Astrocyte (in vitro differentiated cells and primary cell): ENCODE results near the gene FBXW2. TPM values are rescaled to one million over a fixed set of nuclear protein-coding genes. Genes with fewer than 3 reads are reported as not detected.

Source experiments
- DNase-seq: peaks from one replicate; pipeline ENCODE4 v3.0.0-alpha.2; 2010; ENCODE audit warnings: low read depth
- FAIRE-seq: peaks from 2 replicates; lab custom pipeline; 2011; peaks lifted over from hg19 to GRCh38; lab: Jason Lieb, UNC
- H2AFZ ChIP-seq: 2 replicates; pipeline ENCODE4 v1.6.0; 2012; ENCODE audit warnings: low read depth, low read length, inconsistent platforms
- H3K27ac ChIP-seq: 2 replicates; pipeline ENCODE4 v1.5.1; 2011; ENCODE audit warnings: low read depth, low read length, inconsistent platforms
- H3K27me3 ChIP-seq: 2 replicates; pipeline ENCODE4 v1.6.0; 2011; ENCODE audit warnings: low read length, inconsistent platforms; ENCODE audit not compliant: insufficient read depth
- H3K36me3 ChIP-seq: 2 replicates; pipeline ENCODE4 v1.5.1; 2011; ENCODE audit warnings: low read length, inconsistent platforms; ENCODE audit not compliant: insufficient read depth
- H3K4me1 ChIP-seq: 2 replicates; pipeline ENCODE4 v1.5.1; 2011; ENCODE audit warnings: low read length, inconsistent platforms; ENCODE audit not compliant: insufficient read depth
- H3K4me2 ChIP-seq: 2 replicates; pipeline ENCODE4 v1.6.0; 2012; ENCODE audit warnings: low read length, inconsistent platforms
- H3K4me3 ChIP-seq: 2 replicates; pipeline ENCODE4 v1.5.1; 2011; ENCODE audit warnings: low read depth, mild to moderate bottlenecking, low read length, inconsistent platforms; ENCODE audit not compliant: insufficient read depth
- H3K79me2 ChIP-seq: 2 replicates; pipeline ENCODE4 v1.6.0; 2012; ENCODE audit warnings: mild to moderate bottlenecking, low read length, inconsistent platforms; ENCODE audit not compliant: insufficient read depth
- H3K9ac ChIP-seq: 2 replicates; pipeline ENCODE4 v1.6.0; 2012; ENCODE audit warnings: mild to moderate bottlenecking, low read length, inconsistent platforms
- H3K9me3 ChIP-seq: 2 replicates; pipeline ENCODE4 v1.5.1; 2012; ENCODE audit warnings: low read depth, mild to moderate bottlenecking, low read length, inconsistent platforms; ENCODE audit not compliant: insufficient read depth
- H4K20me1 ChIP-seq: 2 replicates; pipeline ENCODE4 v1.6.0; 2012; ENCODE audit warnings: low read length, inconsistent platforms; ENCODE audit not compliant: insufficient read depth
- H3K27ac Mint-ChIP-seq: one replicate; pipeline ENCODE4 v1.8.0; 2021; ENCODE audit warnings: mild to moderate bottlenecking, mixed read lengths; ENCODE audit not compliant: unreplicated experiment
- H3K27me3 Mint-ChIP-seq: one replicate; pipeline ENCODE4 v1.8.0; 2021; ENCODE audit warnings: low read depth, mixed read lengths; ENCODE audit not compliant: unreplicated experiment
- H3K36me3 Mint-ChIP-seq: one replicate; pipeline ENCODE4 v1.8.0; 2021; ENCODE audit warnings: low read depth, mixed read lengths; ENCODE audit not compliant: unreplicated experiment
- H3K4me1 Mint-ChIP-seq: one replicate; pipeline ENCODE4 v1.8.0; 2021; ENCODE audit warnings: low read depth, mixed read lengths; ENCODE audit not compliant: unreplicated experiment
- H3K4me3 Mint-ChIP-seq: one replicate; pipeline ENCODE4 v1.8.0; 2021; ENCODE audit warnings: mild to moderate bottlenecking, moderate library complexity, mixed read lengths; ENCODE audit not compliant: unreplicated experiment
- H3K9me3 Mint-ChIP-seq: one replicate; pipeline ENCODE4 v1.8.0; 2021; ENCODE audit warnings: mild to moderate bottlenecking, mixed read lengths; ENCODE audit not compliant: unreplicated experiment
- CTCF ChIP-seq: IDR thresholded peaks from 2 replicates; pipeline ENCODE4 v1.5.1; 2011; ENCODE audit warnings: low read depth, mild to moderate bottlenecking, inconsistent platforms, low read length, moderate library complexity; ENCODE audit not compliant: insufficient read depth
- EZH2 ChIP-seq: IDR thresholded peaks from 2 replicates; pipeline ENCODE4 v1.6.1; 2012; ENCODE audit warnings: mild to moderate bottlenecking, low read length, inconsistent platforms; ENCODE audit not compliant: insufficient read depth
- total RNA-seq: library from RNA; stranded (reverse); gene quantifications from 2 replicates; pipeline ENCODE4 v1.2.1, GENCODE V29; 2021

The FBXW2 gene
- total RNA-seq, 1 donor from 2014 or later: 65.7 TPM

GRCh38 chr9:120710110-120710981, 82.9 kb downstream of the FBXW2 start:
- H3K4me1 Mint-ChIP-seq: peaks cover 7% of the 10 kb centered on the region
- peak overlapping the region; percentile 72 for H3K4me2 ChIP-seq
- H3K27me3 ChIP-seq: no peaks in the 10 kb centered on the region
- no peaks in the 10 kb centered on the region for H3K36me3 ChIP-seq
- H3K4me3 Mint-ChIP-seq: peak overlapping the region; percentile 55
- peak overlapping the region; percentile 23 for H3K9ac ChIP-seq
- no peaks in the 10 kb centered on the region for H3K27me3 Mint-ChIP-seq
- peaks cover 54% of the 10 kb centered on the region for H3K79me2 ChIP-seq
- H3K27ac ChIP-seq: no peak overlapping the region
- H3K36me3 Mint-ChIP-seq: no peaks in the 10 kb centered on the region
- TF ChIP-seq EZH2 (no peak), CTCF (no peak)
- FAIRE-seq: no peak
- H3K4me1 ChIP-seq: peaks cover 8% of the 10 kb centered on the region
- peak; percentile 57 for DNase-seq
- H3K4me3 ChIP-seq: peak overlapping the region; percentile 9
- no peak overlapping the region for H3K27ac Mint-ChIP-seq
- H3K9me3 ChIP-seq: no peaks in the 10 kb centered on the region
- H2AFZ ChIP-seq: no peak overlapping the region
- H4K20me1 ChIP-seq: peaks cover 20% of the 10 kb centered on the region
- no peaks in the 10 kb centered on the region for H3K9me3 Mint-ChIP-seq

DNA sequence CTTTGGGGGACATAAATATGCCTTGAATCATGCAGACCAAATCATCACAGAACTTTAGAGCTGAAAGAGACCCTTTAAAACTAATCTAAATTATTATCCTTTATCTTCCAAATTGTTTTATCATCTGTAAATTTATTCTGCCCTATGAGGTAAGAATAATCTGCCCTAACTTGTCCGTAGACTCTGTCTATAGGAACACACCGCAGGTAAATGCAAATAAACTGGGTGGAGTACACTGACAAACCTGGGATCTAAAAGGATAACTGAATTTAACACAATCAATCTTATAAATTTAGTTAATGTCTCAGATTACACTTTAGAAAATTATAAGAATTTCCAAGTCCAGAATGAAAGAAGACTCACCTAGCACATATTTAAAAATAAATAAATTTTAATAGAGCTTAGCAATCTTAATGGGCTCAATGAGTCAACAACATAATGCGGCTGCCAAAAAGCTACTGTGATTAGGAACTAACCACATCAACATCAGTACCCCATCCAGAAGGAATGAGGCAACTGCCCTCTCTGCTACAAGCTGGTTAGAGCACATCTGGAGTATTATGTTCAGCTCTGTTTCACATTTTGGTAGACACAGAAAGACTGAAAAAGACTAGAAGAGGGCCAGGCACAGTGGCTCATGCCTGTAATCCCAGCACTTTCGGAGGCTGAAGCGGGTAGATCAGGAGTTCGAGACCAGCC, 84.5 kb downstream of the FBXW2 start:
- H3K9me3 Mint-ChIP-seq: no peaks in the 10 kb centered on the region
- Histone ChIP-seq H2AFZ (no peak overlapping the region), H4K20me1 (peaks cover 20% of the 10 kb centered on the region), H3K4me2 (peak overlapping the region; percentile 21), H3K9ac (no peak overlapping the region), H3K4me3 (no peak overlapping the region), H3K36me3 (no peaks in the 10 kb centered on the region), H3K27me3 (no peaks in the 10 kb centered on the region), H3K4me1 (peaks cover 2% of the 10 kb centered on the region), H3K9me3 (no peaks in the 10 kb centered on the region), H3K79me2 (peaks cover 51% of the 10 kb centered on the region), H3K27ac (no peak overlapping the region)
- DNase-seq: peak; percentile 72
- no peaks in the 10 kb centered on the region for H3K27me3 Mint-ChIP-seq
- no peak overlapping the region for H3K27ac Mint-ChIP-seq
- peaks cover 7% of the 10 kb centered on the region for H3K4me1 Mint-ChIP-seq
- FAIRE-seq: no peak
- TF ChIP-seq CTCF (no peak), EZH2 (no peak)
- H3K36me3 Mint-ChIP-seq: no peaks in the 10 kb centered on the region
- H3K4me3 Mint-ChIP-seq: no peak overlapping the region
